Measurements from ENCODE around the gene UTP15.

Gene UTP15

DNA sequence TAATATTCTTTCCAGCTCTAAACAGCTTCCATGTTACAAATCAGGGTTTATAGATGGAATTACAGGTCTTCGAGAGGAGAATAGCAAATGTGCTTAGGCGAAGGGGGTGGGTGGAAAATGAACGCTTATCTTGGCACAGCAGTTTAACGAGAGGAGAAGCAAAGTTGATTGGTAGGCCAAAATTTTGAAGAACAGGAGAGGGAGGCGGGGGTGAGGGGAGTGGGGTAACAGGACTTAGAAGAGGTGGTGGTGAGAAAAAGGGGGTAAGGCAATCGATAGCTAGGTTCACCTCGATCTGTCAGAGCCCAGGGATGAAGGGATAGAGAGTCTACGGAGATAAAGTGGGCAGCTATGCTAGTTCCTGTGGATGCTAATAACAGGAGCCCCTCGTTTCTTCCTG lies 868 bp upstream of the UTP15 start:
- in situ Hi-C loops (cut with MboI; ENCODE audit: low sequenced_read_pairs): no loop called here

DNA sequence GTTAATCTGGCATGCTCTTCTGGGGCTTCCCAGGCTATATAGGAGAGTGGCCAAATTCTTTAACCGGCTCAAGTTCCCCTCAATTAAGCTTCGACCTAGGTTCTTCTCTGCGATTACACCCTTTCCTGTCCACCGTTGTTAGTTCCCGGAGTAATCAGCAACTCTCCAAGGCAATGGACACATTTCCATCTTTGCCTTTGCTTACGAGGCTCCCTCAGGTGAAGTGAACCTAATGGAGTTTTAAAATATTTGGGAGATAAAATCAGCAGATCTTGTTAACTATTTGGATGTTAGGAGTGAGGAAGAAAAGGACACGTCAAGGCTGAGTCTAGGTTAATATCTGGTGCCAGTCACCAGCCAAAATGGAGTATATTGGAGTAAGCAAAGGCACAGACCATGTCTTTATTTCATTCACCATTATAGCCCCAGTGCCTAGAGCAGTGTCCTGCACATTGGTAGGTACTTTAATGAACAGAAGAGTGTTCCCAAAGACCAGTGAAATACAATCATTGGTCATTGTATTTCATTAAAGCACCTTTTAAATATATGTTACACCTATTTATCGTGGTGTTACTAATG lies 515 bp downstream of the UTP15 start:
- in situ Hi-C loops (cut with MboI; ENCODE audit: low sequenced_read_pairs): no loop called here

DNA sequence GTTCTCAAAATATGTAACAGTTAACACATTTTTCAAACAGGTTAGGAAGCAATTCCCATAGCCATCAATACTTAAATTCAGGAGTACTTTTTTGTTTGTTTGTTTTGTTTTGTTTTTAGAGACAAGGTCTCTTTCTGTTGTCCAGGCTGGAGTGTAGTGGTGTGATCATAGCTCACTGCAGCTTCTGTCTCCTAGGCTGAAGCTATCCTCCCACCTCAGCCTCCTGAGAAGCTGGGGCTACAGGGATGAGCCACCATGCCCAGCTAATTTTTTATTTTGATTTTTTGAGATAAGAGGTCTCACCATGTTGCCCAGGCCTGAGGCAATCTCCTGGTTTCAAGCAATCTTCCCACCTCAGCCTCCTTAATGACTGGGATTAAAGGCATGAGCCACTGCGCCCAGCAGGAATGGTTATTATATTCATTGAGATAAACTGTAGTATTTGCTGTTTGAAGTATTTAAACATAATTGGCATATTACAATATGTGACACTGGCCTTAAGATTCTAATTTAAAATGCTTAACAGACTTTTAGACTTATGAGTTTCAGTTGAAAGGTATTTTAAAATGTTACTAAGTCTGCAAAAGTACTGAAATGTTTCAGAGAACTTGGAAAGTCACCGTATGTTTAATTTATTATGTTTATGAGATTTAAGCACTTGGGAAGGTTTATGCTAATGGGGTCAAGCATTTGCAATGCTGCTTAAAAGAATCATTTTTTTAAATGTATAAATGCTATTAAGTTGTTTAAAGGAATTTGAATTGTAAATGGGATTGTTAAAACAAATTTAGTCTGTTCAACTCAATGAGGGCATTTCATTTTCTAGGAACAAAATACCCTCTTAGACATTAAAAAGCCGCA lies 17.0 kb downstream of the UTP15 start:
- in situ Hi-C loops (cut with MboI; ENCODE audit: low sequenced_read_pairs): loop anchor here (10.0 kb wide), 1 partner anchor 212 kb away; no protein-coding TSS in a partner anchor

DNA sequence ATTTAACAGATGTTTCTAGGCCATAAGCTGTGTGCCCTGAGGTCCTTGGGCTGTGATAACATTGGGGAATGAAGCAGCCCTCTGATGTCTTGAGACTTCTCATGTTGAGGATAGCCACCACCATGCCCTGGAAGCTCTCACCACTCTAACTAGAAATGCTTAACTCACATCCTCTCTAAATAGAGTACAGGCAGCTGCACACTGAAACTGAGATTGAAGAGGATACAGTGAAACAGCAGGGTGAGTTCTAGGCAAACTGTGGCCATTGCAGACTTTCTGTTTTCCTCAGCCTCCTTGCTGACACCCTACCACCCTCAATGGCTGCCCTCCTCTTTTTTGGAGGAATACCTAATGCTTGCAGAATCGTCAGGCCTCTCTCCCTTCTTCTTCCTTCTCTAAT lies 22.4 kb downstream of the UTP15 start:
- in situ Hi-C loops (cut with MboI; ENCODE audit: low sequenced_read_pairs): loop anchor here (10.0 kb wide), 1 partner anchor 207 kb away; no protein-coding TSS in a partner anchor

DNA sequence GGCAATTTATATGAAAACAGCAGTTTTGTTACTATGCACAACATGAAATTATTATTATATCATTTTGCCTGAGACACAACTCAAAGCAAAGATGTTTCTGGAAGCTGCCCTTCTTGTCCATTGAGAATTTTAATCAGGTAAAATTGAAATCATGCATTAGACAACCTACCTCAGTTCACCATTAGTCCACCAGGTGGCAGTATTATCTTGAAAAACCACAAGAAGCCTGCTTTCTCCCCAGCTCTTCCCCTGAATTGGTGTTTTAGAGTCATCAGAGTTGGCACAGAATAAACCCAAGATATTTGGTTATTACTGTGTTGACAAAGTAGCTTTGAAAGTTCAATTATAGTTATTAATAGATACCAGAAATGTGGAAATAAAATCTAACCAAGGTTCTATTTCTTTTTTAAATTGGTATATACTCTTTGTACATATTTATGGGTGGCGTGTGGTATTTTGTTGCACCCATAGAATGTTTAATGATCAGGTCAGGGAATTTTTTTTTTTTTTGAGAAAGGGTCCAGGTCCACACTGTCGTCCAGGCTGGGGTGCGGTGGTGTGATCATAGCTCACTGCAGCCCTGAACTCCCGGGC lies 25.7 kb downstream of the UTP15 start:
- in situ Hi-C loops (cut with MboI; ENCODE audit: low sequenced_read_pairs): no loop called here

DNA sequence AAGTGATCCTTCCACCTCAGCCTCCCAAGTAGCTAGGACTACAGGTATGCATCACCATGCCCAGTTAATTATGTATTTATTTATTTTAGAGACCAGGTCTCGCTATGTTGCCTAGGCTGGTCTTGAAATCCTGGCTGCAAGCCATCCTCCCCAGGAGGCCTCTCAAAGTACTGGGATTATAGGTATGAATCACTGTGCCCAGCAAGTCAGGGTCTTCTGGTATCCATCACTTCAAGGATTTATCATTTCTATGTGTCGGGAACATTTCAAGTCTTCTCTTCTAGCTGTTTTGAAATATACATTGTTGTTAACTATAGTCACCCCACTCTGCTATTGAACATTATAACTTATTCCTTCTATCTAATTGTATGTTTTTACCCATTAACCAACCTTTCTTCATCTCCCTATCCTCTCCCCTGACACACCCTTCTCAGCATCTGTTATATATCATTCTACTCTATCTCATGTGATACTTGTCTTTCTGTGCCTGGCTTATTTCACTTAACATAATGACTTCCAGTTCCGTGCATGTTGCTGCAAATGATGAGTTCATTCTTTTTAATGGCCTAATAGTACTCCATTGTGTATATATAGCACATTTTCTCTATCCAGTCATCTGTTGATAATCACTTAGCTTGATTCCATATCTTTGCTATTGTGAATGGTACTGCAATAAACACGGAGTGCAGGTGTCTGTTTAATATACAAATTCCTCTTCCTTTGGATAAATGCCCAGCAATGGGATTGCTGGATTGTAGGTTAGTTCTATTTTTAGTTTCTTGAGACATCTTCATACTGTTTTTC lies 26.4 kb downstream of the UTP15 start:
- in situ Hi-C loops (cut with MboI; ENCODE audit: low sequenced_read_pairs): no loop called here

DNA sequence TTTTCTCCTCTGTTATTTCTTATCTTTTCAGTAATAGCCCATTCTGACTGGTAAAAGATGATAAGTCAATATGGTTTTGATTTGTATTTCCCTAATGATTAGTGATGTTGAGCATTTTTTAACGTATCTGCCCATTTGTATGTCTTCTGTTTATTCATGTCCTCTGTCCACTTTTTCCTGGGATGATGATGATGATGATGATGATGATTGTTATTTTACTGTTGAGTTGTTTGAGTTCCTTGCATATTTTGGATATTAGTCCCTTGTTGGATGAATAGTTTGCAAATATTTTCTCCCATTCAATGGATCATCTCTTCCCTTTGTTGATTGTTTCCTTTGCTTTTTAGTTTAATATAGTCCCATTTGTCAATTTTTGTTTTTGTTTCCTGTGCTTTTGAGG lies 27.0 kb downstream of the UTP15 start:
- in situ Hi-C loops (cut with MboI; ENCODE audit: low sequenced_read_pairs): no loop called here

DNA sequence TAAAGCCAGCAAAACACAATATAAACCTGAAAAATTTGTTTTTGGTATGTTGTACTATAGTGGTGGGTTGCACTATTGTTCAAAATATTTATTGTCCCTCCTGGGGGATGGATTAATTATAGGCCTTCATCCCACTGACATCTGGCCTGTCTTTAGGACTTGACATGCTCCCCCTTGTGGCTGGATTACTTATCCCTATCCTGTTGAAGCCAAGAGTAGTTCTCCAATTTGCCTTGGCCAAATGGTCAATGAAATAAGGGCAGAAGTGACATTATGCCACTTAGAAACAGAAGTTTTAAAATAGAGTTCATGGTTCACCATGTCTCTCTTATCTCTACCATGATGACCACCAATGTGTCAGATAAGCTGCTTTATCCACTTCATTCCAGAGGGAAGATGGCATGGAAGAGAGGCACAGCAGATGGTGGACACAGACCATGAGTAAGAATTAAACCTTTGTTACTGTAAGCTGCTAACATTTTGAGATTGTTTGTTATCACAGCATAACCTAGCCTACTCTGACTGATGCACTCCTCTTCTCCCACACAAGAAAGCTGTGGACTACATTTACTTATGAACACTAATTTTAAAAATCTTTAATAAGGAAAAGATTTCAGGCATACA lies 31.3 kb downstream of the UTP15 start:
- in situ Hi-C loops (cut with MboI; ENCODE audit: low sequenced_read_pairs): no loop called here

DNA sequence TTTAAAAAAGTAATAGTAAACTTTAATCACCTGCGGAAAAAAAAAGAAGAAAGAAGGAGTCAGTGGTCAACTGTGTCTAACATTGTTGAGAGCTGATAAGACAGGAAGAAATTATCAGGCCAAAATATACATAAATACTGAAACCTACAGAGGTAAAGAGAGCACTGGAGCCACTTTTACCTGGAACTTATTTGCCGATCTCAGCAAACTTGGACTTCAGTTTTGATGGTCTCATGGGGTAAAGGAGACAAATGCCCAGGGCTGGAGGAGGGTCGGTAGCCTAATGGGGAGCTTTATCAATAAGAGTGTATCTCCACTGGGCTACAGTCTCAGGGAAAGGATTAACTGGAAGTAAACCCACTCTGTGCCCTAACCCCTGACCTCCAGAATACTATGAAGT lies 33.8 kb downstream of the UTP15 start:
- in situ Hi-C loops (cut with MboI; ENCODE audit: low sequenced_read_pairs): no loop called here

DNA sequence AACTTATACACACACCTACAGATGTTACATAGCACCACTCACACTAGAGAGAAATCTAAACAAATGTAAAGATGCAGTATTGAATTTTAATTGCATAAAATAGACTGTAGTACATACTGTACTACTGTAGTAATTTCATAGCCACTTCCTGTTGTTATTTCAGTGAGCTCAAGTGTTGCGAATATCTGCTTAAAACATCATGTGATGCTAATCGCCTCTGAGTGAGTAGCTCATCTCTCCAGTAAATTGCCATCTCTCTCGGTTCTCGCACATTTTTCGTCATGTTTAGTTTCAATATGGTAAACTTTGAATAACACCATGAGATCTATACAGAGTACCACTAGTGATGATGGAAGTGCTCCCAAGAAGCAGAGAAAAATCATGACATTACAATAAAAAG lies 38.5 kb downstream of the UTP15 start:
- in situ Hi-C loops (cut with MboI; ENCODE audit: low sequenced_read_pairs): no loop called here

DNA sequence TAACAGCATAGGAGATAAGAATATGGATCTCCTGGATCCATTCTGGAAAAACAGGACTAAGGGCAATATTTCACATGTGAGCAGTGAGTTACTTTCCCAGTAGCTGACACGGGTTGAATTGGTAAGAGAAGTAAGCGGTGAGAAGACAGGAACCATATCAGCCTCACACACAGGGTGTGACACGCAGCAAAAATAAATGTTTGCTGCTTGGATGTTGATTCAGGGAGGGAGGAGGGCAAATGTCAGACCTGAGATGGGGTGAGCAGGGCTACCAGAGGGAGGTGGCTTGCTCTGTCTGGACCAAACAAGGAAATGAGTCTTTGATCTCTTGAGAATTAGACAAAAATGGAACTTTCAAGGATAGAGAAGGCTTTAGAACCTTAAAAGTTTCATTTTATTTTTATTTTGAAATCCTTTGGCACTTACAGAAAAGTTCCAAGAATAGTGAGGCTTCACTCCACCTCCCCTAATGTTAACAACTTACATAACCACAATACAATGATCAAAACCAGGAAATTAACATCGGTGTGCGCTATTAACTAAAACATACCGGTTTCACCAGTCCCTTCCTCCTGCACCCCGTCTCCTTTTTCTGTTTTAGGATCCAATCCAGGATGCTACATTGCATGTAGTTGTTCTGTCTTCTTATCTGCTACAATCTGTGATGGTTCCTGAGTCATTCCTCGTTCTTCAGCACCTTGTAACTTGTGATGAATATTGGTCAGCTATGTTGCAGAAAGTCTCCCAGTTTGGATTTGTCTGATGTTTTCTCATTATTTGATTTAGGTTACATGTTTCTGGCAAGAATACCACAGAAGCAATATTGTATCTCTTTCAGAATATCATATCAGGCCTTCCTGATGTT lies 39.9 kb downstream of the UTP15 start:
- in situ Hi-C loops (cut with MboI; ENCODE audit: low sequenced_read_pairs): no loop called here

DNA sequence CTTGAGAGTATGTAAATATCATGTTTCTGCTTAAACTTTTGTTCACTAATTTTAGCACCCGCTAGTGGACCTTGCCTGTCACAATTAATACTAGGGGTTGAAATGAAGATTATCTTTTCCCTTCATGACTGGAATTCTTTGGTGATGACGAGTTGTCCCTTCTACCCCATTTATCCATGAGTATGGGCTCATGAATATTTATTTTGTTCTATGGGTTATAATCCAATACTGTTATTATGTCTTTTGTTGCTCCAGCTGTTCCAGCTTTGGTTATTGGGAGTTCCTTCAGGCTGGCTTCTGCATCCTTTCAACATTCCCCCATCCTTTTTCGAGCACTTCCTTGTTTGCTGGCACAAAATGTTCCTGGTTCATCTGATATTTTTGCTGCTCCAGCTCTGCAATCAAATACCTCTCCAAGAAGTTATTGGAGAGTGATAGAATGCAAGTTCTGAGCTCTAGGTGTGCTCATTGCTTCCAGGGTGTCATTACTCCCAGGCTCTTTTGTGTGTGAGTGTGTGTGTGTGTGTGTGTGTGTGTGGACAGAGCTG lies 40.7 kb downstream of the UTP15 start:
- in situ Hi-C loops (cut with MboI; ENCODE audit: low sequenced_read_pairs): no loop called here

DNA sequence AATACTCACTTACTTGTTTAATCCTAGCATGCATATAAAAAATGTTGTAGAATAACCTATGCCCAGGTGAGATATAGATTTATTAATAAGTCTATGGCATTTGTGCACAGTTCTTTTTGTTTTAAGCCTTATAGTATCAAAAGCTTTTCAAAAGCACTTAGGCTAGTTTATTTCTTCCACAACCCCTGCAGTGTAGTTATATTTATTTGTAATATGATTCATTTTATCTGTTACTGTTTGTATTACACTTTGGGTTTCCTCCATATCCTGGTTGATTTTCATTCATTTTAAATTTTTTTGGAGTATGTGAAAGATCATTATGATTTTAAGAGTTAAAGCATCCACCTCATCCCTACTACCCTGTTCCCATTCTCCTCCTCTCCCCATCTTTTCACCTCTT lies 41.7 kb downstream of the UTP15 start:
- in situ Hi-C loops (cut with MboI; ENCODE audit: low sequenced_read_pairs): no loop called here

DNA sequence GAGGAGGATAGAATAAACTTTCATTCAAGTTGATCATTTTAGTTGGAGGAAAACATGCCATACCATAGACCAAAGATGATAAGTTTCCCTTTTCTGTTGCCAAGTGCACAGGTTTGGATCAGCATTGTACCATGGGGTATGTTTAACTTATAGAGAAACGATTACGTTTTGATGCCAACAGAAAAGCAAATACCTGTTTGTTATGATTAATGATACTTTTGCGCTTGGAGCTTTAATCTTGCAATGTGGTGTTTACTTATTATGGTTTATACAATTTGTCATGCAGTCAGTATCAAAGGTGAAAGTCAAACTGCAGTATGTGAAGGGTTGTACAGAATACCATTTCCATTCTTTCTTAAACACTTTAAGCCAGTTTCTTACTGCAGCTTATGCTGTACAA lies 47.3 kb downstream of the UTP15 start:
- in situ Hi-C loops (cut with MboI; ENCODE audit: low sequenced_read_pairs): no loop called here

DNA sequence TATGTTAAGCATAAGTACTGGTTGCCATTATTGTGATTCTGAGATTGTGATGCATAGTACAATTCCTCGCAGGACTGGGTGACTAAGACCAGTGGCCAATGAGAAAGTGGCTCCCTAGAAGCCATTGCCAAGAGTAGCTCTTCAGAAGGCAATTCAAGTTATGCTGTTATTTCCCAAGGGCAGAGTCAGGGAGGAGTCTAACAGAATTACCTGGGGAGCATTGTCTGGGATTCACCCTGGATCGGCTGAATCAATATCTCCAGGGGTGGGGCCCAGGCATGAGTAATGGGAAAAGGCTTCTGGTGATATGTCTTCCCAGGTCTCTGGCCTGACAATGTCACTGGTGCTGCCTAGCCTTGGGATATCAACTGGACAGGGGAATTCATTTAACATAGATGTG lies 49.5 kb downstream of the UTP15 start:
- in situ Hi-C loops (cut with MboI; ENCODE audit: low sequenced_read_pairs): no loop called here

DNA sequence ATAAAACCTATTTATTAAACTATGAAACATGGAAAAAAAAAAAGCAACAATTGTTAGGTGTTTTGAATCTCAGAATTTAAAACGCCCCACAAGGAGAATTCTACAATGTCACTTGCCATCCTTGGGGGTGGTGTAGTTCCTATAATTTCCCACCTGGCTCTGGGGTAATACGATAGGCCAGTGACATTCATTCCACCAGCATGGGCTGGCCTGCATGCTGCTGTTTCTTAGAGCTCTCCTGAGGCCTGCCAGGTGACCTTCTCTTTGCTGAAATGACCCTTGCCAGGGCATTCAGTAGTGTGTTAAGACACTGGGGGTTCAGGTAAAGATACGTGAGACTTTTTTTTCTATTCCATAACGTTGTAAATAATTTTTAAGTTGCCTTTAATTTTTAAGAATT lies 50.4 kb downstream of the UTP15 start:
- in situ Hi-C loops (cut with MboI; ENCODE audit: low sequenced_read_pairs): no loop called here

DNA sequence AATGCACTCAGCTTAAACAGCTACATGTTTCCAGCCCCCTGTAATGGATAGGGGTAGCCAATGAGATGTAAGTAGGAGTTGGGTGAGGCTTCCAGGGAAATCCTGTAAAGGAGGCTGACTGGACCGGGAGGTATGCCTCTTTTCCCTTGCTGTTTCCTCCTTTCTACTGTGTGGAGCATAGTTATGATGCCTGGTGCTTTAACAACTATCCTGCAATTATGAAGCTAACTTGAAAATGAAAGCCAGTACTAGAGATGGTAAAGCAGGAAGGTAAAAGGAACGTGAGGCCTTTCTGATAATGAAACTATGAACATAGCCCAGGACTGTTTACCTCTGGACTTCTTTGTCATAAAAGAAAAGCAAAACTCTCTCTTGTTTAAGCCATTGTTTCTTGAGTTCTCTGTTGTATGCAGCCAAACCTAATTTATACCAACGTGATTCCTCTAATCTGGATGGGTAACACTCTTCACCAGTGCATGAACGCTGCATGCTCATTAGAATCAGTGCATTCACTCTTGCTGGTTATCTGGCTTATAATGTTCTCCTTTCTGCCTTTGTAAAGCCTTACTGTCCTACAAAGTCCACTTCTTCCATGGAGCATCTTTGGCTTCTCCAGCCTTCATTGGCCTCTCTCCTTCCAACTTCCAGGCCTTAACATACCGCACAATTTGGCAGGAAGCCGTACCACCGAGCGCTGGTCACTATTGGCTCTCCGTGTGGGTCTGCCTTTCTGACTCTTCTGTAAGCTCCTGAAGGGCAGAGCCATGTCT lies 52.2 kb downstream of the UTP15 start:
- in situ Hi-C loops (cut with MboI; ENCODE audit: low sequenced_read_pairs): no loop called here

DNA sequence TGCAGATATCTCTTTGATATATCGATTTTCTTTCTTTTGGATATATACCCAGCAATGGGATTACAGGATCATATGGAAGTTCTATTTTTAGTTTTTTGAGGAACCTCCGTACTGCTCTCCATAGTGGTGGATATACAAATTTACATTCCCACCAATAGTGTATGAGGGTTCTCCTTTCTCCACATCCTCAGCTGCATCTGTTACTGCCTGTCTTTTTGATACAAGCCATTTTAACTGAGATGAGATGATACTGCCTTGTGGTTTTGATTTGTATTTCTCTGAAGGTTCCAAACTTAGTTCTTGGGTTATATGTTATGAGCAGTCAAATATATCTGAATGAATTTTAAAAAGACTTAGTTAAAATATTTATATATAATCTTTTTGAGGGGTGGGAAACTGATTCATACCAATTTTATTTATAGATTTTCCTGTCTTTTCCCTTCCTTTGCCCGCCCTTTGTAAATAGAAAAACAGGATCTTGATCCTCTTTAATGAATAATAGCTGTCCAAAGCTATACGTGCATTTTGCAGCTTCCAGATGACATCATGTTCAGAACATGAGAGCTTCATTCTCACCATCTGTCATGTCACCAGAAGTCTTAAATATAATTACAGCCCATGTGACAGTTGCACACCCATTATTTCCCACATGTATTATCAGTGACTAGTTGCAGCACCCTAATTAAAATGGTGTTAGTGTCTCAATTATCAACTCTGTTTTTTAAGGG lies 54.2 kb downstream of the UTP15 start:
- in situ Hi-C loops (cut with MboI; ENCODE audit: low sequenced_read_pairs): no loop called here
